NCI-H1105 (cell line): ENCODE results near the gene PHYH.
"Not testable (repeated sequence)": the region's sequence is repeated elsewhere in the genome, so short reads cannot be mapped to it uniquely, and the experiment has no call there.

Experiments used
- DNase-seq: peaks from one replicate; lab custom pipeline; 2025; lab: John Stamatoyannopoulos, UW

PHYH gene

DNA sequence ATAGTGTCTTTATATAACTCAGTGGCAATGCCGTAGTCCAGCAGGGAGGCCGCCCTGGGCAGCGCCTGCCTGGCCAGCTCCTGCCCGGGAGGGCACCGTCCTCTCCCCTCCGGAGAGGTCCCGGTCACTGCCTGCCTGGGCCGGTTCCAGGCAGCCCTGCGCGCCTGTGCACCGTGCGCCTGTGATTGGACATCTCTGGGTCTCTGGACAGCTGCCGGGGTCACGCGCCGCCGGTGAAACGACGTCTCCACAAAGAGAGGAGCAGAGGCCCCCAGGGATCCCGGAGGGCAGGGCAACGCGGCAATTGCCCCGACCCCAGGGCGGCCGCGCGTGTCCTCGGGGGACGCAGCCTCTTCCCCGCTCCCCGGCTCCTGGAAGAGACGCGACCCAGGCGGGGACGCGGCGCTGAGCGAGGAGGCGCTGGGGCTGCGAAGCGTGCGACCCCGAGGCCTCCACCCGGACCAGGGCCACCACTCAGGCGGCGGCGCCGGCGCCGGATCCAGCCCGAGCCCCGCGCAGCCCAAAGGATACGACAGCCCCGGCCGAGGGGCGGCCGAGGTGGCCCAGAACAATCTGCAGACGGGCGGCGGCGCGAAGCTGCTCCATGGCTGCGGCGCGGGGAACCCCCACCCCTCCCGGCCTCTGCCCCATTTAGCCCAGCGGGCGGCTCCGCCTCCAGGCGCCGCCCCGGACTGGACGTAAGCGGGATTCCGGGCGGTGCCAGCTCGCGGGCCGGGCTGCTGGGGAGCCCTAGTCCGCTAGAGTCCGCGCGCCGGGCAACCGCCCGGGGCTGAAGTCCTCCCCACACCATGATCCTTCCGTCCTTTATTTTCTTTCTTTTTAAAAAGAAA lies at the start of gene PHYH:
Gene PHYH (minus strand): TSS at position 628 of the 851 bp plus-strand sequence. CDS start 22 bp downstream, at position 606.
- DNase-seq = peak; percentile 66

DNA sequence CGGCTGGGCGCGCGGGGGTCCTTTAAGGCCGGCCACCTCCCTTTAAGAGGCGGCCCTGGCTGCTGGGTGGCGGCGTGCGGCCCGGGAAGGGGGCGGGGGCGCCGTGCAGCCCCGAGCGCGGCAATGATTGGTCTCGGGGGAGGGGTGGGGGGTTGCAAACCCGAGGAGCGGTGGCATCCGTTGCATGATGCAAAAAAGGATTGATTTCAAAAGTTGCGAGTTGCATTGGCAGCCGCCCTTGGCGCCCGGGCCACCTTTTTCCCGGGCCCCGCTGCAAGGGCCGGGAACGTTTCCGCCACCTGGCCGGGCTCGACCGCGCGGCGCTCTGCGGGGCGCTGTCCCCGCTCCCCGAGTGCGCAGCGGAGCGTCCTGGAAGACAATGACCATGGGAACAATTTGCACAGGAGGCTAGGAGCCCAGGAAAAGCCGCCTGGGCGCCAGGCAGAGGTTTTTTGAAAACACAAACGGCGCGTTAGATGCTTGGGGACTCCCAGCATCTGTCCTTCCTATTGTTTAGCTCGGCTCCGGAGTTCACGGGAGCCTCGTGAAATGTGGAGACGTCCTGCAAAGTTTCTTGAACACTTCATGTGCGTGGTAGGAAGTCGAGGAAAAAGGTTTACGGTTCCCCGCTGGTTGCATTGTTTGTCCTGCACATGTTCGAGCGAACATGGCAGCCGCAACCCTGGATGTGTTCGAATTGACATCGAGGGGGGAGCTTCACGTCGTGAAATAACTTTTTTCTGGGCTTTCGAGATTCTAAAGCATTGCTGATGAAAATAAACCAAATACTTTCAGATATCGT lies 48.6 kb upstream of the PHYH start, which contains the start of gene SEPHS1:
Gene SEPHS1 (minus strand): TSS at position 78 of the 802 bp plus-strand sequence. CDS start 3,343 bp downstream, outside the sequence.
- DNase-seq = peak; percentile 67

DNA sequence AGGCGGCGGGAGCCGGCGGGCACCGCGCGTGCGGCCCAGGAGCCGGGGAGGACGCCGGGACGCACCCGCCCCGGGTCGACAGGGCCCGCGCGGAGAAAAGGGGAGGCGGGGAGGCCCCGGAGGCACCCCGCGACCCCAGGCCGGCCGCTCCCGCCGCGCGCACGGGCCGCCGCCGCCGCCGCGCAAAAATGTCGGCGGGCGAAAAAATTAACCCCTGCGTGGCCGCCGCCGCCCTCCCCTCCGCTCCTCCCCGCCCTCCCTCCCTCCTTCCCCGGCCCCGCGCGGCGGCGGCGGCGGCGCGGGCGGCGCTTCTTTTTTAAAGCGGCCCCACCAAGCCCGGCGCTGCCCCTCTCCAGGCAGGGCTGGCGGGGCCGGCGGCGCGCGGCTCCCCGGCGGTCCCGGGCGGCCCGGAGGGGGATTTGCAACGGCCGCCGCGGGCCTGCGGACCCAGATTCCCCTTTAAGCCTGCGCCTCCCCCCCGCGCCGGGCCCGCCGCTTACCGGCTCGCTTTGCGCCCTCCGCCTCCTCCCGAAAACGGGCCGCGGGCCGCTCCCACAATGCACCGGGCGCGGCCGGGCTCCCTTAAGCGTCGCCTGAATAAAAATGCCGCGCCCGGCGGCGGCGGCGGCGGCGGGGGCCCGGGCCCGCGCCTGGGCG lies 47.8 kb upstream of the PHYH start:
- DNase-seq = peak; percentile 67

DNA sequence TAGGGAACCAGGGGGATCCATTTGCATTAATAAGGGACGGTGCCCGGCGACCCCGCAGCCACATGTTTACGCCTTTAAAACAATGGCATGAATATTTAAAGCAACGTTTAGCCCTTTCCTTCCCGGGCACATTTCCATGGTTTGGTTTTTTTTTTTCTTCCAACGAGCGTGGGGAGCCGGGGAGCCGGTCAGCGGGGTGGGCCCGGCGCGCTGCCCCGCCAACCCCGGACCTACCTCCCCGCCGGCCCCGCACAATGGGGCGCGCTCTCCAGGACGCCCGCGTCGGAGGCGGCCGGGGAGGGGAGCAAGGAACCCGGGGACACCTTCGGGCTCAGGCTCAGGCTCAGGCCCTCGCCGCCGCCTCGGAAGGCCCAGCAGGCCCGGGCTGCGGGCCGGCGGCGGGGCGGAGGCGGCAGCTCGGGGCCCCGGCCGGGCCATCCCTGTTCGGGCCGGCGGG lies 47.2 kb upstream of the PHYH start:
- no peak for DNase-seq

DNA sequence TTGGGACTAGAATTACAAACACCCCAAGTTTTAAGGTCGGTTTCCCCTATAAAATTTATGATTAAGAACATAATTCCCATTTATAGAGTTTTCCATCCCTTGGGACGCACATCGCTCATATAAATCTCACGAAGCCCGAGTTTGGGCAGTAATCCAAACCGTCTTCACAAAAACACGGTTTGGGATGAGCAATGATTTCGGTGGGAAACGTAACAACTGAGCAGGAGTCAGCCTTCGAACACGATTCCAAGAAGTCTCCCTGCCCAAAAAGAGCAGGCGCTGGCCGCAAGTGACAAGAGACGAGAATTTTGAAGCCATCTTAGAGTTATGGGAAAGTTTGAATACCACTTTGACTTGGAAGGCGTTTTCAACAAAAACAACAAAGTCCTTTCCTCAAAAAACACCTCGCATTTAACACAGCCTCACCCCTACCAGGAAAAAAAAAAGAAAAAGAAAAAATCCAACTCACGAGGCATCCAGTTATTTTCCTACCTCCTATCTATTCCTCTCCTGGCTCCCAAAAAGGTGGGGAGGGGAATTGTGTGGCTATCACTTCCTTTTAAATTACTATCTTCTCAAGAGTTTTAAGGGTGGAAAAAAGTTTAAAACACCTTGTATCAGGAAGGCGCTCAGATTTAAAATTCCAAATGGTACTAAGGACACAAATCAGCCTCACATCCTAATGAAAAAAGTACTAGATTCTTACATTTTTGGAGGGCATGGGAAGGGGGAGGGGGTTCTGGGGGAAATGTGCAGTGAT lies 46.6 kb upstream of the PHYH start:
- DNase-seq = no peak

DNA sequence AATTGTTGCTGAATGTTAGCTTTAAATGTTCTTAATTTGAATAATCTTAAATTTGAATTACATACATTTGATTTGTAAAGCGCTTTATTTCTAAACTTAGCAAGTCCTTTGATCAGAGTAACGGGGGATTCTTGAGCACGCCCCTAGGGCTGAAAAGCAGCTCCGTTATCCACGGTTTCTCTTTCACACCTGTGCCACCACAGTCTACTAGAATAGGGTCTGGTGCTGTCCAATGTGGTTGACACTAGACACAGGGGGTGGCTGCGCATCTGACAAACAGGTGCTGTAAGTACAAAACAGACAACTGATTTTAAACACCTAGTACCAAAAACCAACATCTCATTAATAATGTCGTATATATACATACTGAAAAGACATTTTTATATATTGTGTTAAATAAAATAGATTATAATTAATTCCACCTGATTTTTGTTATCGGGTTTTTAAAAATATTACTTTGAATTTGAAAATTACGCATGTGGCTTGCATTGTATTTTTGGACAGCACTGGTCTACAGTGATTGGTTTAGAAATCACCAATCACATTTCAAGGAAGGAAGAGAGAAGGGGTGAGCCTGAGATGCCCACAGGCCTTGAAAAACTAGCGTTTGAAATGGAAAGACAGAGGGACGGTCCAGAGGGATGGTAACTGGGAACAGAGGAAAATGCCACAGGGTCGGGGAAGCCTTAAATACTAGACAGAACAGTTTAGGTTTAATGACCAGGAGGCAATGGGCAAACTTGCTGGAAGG lies 40.9 kb upstream of the PHYH start:
- DNase-seq = no peak

DNA sequence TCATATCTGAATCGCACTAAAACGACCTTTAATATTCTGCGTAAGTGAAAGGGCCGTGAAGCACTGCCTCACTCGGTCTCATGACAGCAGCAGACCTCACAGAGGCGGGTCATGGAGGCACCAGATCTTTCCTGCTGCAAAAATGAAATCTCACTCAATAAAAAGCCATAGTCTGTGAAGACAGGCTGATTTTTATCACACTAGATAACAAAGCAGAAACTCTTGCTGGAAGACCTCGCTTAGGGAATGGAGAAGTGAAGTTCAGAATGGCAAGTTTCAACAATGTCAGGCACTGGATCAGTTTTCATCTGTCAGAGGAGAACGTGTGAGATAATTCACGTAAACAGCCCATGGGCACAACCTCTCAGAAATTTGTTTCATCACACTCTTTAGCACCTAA lies 40.2 kb upstream of the PHYH start:
- DNase-seq = no peak

DNA sequence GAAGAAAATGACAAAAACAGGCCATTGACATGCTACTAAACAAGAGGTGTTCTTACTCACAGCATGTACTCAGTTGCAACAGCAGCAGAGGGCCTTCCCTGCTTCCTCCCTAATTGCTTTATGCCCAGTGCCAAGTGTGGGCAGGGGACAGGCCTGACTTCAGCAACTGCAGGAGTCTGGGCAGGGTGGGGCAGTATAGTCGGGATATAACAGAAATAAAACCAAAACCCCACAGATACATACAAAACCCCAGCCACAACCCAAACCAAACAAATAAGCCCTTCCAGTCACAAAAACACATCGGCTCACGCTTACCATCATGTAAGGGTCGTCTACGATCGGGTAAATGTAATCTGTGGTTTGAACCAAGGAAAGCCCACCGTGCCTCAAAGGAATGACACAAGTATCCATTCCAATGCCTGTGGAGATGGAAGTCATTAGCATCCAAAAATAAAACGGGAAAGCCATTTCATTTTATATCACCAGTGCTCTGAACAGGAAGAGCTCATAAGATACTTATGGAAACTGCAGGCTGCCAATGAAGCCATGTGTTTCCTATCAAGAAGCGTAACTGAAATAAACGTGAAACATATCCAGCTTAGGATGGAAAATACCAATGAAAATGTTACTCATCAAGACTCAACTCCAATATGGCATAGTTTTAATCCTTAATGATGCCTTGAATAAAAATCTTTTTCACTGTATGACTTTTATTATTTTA lies 38.7 kb upstream of the PHYH start:
- no peak for DNase-seq

DNA sequence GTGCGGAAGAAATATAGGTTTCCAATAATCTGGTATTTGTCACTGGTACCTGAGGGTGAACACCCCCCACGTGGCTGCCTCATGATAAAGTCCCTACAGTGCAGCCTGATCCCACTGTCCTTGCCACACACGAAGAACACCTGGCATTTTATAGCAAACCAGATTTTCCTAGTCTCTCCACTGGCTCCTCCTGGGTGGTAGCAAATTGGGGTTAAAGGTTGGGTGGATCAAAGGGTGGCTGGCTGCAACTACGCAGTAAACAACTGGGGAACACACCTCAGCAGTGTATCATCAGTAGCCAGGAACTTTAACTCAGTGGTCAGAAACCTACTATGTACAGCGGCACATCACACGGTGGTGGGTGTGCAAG lies 37.9 kb upstream of the PHYH start:
- DNase-seq = no peak

DNA sequence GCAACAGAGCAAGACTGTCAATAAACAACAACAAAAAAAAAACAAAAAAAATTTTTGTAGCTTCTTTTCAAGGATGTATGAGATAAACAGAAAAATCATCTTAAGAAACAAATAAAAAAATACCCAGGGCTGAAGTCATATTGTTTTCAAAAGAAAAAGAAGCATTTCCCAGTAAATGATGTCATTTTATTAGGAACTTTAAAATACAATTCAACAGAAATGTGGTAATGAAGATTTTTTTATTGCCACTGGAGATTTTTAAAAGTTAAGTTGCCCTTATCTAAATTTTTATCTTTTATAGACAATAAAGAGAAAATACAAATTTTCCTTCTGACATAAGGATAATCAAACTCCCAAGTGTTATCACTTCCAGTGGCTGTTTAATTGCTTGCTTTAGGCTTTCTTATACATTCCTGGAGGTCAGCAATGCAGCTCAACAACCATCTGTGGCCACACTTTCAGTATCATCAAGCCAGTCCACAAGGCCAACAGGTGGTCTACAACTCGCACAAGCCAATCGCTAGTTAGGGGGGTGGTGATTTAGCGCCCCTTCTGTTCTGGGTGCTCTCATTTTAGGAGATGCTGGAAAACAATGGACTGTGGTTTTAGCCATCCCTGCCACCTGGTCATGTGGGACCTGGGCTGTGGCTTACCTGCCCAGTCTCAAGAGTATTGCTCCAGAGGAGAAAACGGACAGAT lies 37.4 kb upstream of the PHYH start:
- no peak for DNase-seq

DNA sequence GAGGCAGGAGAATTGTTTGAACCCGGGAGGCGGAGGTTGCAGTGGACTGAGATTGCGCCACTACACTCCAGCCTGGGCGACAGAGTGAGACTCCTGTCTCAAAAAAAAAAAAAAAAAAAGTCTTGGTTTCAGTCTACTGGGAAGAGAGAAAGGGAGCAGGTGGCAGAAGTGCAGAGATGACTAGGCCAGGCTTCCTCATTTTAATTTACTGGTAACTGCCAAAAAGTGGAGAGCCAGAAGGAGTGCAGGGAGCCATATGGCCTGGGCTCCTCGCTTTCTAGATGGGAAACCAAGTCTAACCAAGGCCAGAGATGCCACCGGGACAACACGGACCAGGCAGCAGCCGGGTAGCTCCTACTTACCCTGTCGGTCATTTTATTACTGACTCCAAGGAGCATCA lies 36.0 kb upstream of the PHYH start:
- no peak for DNase-seq

DNA sequence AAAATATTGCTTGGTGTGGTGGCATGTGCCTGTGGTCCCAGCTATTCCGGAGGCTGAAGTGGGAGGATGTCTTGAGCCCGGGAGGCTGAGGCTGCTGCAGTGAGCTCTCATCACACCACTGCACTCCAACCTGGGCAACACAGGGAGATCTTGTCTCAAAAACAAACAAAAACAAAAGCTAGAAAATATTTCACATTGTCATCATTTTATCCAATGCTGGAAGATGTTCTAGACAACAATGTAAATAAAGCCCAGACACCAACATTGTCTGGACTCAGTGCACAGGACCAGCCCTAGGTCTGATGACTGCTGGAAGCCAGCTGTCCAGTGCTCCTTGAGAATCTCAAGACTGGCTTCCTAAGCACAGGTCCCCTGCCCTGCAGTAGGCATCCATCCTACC lies 34.7 kb upstream of the PHYH start:
- no peak for DNase-seq

DNA sequence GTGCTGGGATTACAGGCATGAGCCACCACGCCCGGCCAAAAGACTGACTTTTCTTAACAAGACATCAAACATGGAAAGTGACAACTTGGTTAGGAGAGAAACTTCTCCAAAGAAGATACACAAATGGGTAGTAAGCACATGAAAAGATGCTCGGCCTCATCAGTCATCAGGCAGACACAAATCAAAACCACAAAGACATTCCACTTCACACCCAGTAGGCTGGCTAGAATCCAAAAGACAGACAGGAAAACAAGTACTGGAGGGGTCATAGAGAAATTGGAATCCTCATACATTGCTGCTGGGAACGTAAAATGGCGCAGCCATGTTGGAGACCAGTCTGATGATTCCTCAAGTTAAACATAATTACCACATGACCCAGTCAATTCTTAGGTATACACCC lies 31.8 kb upstream of the PHYH start:
- no peak for DNase-seq

DNA sequence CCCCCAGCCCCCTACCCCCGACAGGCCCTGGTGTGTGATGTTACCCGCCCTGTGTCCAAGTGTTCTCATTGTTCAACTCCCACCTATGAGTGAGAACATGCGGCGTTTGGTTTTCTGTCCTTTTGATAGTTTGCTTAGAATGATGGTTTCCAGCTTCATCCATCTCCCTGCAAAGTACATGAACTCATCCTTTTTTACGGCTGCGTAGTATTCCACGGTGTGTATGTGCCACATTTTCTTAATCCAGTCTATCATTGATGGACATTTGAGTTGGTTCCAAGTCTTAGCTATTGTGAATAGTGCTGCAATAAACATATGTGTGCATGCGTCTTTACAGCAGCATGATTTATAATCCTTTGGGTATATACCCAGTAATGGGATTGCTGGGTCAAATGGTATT lies 31.1 kb upstream of the PHYH start:
- not testable (repeated sequence) for DNase-seq

DNA sequence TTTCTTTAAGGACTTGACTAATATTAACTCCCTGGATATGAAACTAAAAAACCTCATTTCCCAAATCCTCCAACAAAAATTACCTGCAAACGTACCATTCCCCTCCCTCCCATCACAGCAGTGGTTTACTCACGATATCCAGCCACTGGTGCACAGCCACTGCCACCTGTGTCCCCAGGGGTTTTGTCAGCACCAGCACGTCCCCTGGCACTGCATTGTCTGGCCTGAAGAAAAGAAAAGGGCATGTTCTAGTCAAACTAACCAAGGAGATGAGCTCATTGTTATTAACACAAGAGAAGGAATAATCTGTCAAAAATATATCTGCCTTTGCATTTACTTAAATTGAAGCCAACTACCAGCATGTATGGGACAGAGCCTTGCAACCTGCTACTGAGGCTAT lies 29.7 kb upstream of the PHYH start:
- DNase-seq = no peak

DNA sequence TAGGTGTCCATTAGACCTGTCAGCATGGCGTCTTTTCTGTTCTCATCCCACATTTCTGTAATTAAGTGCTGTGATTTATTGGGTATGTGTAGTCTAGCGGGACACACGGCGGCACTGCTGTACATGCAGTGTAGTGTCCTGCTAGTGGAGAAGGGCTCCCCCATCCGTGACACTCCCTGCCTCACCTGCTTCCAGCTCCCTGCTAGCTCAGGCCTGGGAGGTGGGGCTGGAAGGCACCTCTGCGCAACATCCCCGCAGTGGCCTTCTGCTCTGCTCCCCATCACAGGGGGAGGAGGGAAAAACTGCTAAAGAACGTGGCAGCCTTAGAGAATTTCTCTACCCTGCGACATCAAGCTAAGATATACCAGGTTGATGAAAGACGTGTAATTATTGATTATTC lies 28.7 kb upstream of the PHYH start:
- no peak for DNase-seq

DNA sequence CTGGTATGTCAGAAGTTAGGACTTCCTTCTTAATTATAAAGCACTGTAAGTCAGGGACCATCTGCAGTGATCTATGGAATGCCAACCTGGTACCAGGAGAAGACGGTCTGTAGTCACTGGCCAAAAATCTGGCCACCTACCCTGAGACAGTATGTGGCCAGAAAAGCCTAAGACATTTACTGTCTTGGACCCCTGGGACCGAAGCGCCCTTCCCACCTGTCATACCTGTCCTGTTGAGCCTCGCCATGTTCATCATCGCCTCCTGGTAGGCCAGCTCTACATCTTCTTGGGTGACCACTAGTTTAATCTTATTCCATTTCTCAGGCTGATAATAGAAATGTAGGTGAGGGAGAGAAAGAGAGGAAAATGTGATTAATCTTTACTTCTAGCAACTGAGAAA lies 28.3 kb upstream of the PHYH start:
- DNase-seq = no peak

DNA sequence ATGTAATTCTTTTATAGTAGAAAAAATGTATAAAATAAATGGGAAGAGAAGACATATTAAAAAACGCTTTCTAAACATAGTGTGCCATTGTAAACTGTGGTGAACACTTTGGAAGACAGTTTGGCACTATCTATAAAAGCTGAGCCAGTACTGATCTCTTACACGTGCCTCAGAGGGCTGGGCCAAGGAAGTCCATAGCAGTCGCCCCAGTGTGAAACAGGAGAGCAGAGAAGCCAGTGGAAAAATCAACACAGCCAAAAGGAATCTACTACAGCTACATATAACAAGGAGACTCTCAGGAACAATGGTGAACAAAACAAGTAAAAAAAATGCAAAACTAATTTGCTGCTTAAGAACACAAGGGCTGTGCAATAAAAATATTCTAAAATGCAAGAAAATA lies 27.7 kb upstream of the PHYH start:
- no peak for DNase-seq

DNA sequence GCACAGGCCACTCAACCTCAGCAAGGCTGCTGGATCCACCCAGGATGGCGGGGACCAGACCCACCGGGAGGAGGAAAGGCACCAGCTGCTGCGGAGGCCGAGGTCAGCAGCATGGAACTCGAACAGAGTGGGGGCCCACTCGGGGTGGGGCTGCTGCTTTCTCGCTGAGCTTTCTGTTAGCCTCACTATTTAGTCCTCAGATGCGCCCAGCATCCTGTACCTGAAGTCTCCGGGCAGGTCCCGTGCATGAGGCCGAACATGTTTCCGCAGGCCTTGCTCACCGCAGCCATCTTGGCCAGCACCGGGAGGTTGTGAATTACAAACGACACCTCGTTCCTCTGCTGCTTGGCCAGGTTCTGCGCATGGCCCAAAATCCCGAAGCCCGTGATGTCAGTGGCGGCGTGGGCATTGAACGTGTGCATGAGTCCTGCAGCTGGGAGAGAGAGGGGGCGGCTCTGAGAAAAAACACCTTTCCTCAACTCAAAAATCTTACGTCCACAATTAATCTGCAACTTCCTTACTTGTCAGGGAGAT lies 22.8 kb upstream of the PHYH start:
- DNase-seq = no peak

DNA sequence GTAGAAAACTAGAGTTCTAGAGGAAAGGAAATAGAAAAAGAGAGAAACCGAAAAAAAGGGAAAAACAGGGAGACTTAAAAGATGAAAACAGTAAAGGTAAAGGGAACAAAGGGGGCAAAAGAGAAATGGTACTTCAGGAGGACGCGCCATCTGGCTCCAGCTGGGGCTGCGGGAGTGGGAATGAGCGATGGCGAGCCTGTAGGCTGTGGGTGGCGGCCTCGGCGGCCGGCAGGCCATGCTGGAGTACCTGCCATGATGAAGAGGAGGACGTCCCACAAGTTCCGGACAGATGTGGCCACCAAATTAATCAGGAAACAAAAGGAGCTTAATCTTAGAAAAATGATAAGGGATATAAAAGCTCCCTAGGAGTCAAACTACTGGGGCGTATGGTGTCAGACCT lies 21.7 kb upstream of the PHYH start:
- DNase-seq = no peak
